Mammary epithelial cell (primary cell): ENCODE data around the gene PRR13.

Experiments used
- CTCF ChIP-seq, 2 donors: IDR thresholded peaks in 1 of 2; conservative IDR thresholded peaks in 1 of 2; 2 replicates each; pipeline ENCODE4 v1.5.1; 2011 to 2012; ENCODE audit warnings: inconsistent platforms in 2 of 2, low read length in 2 of 2, mild to moderate bottlenecking in 2 of 2, control low read depth in 1 of 2, low read depth in 1 of 2; ENCODE audit not compliant: insufficient read depth in 1 of 2; ENCODE audit errors: extremely low read depth in 1 of 2
- EZH2 ChIP-seq: IDR thresholded peaks from 2 replicates; pipeline ENCODE4 v1.6.1; 2012; ENCODE audit warnings: low read length, inconsistent platforms, borderline replicate concordance

DNA sequence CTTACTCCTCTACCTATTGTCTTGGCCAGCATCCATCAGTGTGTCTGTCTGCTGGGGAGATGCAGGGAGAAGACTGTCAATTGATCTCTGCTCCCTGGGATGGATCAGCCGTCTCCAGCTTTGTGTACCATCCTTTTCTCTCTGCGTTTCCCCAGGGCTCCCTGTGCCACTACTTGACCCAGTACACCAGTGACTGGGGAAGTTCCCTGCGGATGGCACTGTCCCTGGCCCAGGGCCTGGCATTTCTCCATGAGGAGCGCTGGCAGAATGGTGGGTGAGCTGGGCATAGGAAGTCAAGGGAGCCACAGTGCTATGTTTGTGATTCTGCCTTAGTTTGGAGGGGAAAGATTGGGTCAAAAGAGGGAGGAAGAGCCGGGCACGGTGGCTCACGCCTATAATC, 12.8 kb upstream of the PRR13 start:
- TF ChIP-seq CTCF (conservative IDR thresholded peaks at IDR 0.05 in 1 of 2, IDR thresholded peaks at IDR 0.05 in 1 of 2; ENCODE audit: extremely low read depth in 1 of 2, insufficient read depth in 1 of 2, low read depth in 1 of 2, low read length in 2 of 2) (no peak), EZH2 (no peak)
